GM12878 (cell line): ENCODE data around the gene RAP1A. TPM values are rescaled to one million over a fixed set of nuclear protein-coding genes. Genes with fewer than 3 reads are reported as not detected.
A peak's percentile ranks its signal among the peaks of the same experiment; 100 is the strongest.

ENCODE experiments used
- ASH2L ChIP-seq: fragments of 300-600, 200-600 bp; sonication (generic); IDR thresholded peaks from 2 replicates; pipeline ENCODE4 v1.6.1; 2017; ENCODE audit warnings: low read depth, mild to moderate bottlenecking, borderline replicate concordance
- BACH1 ChIP-seq: fragments of 450-650 bp; IDR thresholded peaks from 2 replicates; pipeline ENCODE4 v1.6.1; 2017; ENCODE audit warnings: mild to moderate bottlenecking, borderline replicate concordance
- CREB1 ChIP-seq: IDR thresholded peaks from 2 replicates; pipeline ENCODE4 v1.6.1; 2012; ENCODE audit warnings: low read depth, mild to moderate bottlenecking, inconsistent platforms
- HDAC2 ChIP-seq: fragments of 200-600 bp; sonication (generic); IDR thresholded peaks from 2 replicates; pipeline ENCODE4 v1.6.1; 2017
- IRF4 ChIP-seq: IDR thresholded peaks from 2 replicates; pipeline ENCODE4 v1.6.1; 2011; ENCODE audit warnings: low read depth, low read length
- KAT2A ChIP-seq: conservative IDR thresholded peaks from 2 replicates; pipeline ENCODE4 v1.6.1; 2011; ENCODE audit warnings: low read depth, low read length; ENCODE audit not compliant: control insufficient read depth
- KDM1A ChIP-seq: fragments of 200-600 bp; sonication (generic); IDR thresholded peaks from 2 replicates; pipeline ENCODE4 v1.6.1; 2016; ENCODE audit warnings: borderline replicate concordance
- MEF2A ChIP-seq: IDR thresholded peaks from 2 replicates; pipeline ENCODE4 v1.6.1; 2011; ENCODE audit warnings: low read depth, mild to moderate bottlenecking, low read length, moderate library complexity; ENCODE audit not compliant: insufficient read depth
- MTA3 ChIP-seq: IDR thresholded peaks from 2 replicates; pipeline ENCODE4 v1.6.1; 2012; ENCODE audit warnings: low read length, inconsistent platforms, borderline replicate concordance
- NFIC ChIP-seq: IDR thresholded peaks from 2 replicates; pipeline ENCODE4 v1.6.1; 2012; ENCODE audit warnings: low read depth, mild to moderate bottlenecking, inconsistent platforms, low read length, moderate library complexity
- NR2F1 ChIP-seq: fragments of 450-650 bp; conservative IDR thresholded peaks from 2 replicates; pipeline ENCODE4 v1.6.1; 2017; ENCODE audit warnings: mild to moderate bottlenecking
- PAX8 ChIP-seq: fragments of 450-650 bp; IDR thresholded peaks from 2 replicates; pipeline ENCODE4 v1.6.1; 2017; ENCODE audit warnings: mild to moderate bottlenecking, moderate library complexity
- SREBF1 ChIP-seq: IDR thresholded peaks from 2 replicates; pipeline ENCODE4 v1.6.1; 2012; ENCODE audit warnings: mild to moderate bottlenecking, low read length
- STAT3 ChIP-seq: IDR thresholded peaks from 2 replicates; pipeline ENCODE4 v1.6.1; 2011; ENCODE audit warnings: low read depth, low read length, improper control_type of control experiment
- YBX1 ChIP-seq: fragments of 450-650 bp; IDR thresholded peaks from 2 replicates; pipeline ENCODE4 v1.6.1; 2016; ENCODE audit warnings: antibody characterized with exemption
- YY1 ChIP-seq: IDR thresholded peaks from 2 replicates; pipeline ENCODE4 v1.6.1; 2011; ENCODE audit warnings: low read depth, mild to moderate bottlenecking, low read length
- polyA plus RNA-seq, 11 experiments: library from polyadenylated mRNA; depleted of rRNA in 4 of 11; unstranded in 6 of 11; stranded (reverse) in 5 of 11; fragments of >200 nt; fragmentation: Nextera tagmentation in 4 of 11; fragmentation: Illumina TruSeq in 1 of 11; extraction: Ambion mirVana in 4 of 11; extraction: Trizol in 1 of 11; gene quantifications; 1 replicate in 1 of 11; 2 replicates in 10 of 11; pipeline versions ENCODE4 v1.2.1 to v1.2.3, GENCODE V29; 2011 to 2016; ENCODE audit warnings: inconsistent platforms in 2 of 11, missing spikeins in 2 of 11, low read depth in 1 of 11
- total RNA-seq, 4 experiments: library from RNA; depleted of rRNA in 3 of 4; stranded (reverse); fragments of >200 nt in 3 of 4; fragmentation: Illumina TruSeq in 1 of 4; extraction: Trizol in 1 of 4; gene quantifications; 2 replicates each; pipeline versions ENCODE4 v1.2.1 to v1.2.3, GENCODE V29; 2013 to 2021
- TF ChIP-seq, protein P1 (sequence below): IDR thresholded peaks from 2 replicates; pipeline ENCODE4 v1.6.1; 2012; ENCODE audit warnings: low read depth, low read length, improper control_type of control experiment
- TF ChIP-seq, protein P2 (sequence below): IDR thresholded peaks from 2 replicates; pipeline ENCODE4 v1.6.1; 2012; ENCODE audit warnings: low read depth, low read length, improper control_type of control experiment
- TF ChIP-seq, protein P3 (sequence below): fragments of 450-650 bp; formaldehyde crosslinking; IDR thresholded peaks from 2 replicates; pipeline ENCODE4 v1.4.0; 2020; ENCODE audit warnings: mild to moderate bottlenecking, moderate library complexity
- TF ChIP-seq, protein P4 (sequence below): fragments of 450-650 bp; IDR thresholded peaks from 2 replicates; pipeline ENCODE4 v1.6.1; 2014; ENCODE audit warnings: mild to moderate bottlenecking
- TF ChIP-seq, protein P5 (sequence below): fragments of 150-350 bp; IDR thresholded peaks from 2 replicates; pipeline ENCODE4 v1.6.1; 2014; ENCODE audit warnings: mild to moderate bottlenecking, low read depth, low read length
- TF ChIP-seq, protein P6 (sequence below): IDR thresholded peaks from 2 replicates; pipeline ENCODE4 v1.6.1; 2011; ENCODE audit warnings: low read depth, low read length, improper control_type of control experiment, borderline replicate concordance

The RAP1A gene
- total and polyA plus RNA-seq, 10 of the 15 experiments (the other 5 are each of a cell fraction or from before 2014, with no cell fraction given), result 38.4 to 213 (median 86.0) TPM

DNA sequence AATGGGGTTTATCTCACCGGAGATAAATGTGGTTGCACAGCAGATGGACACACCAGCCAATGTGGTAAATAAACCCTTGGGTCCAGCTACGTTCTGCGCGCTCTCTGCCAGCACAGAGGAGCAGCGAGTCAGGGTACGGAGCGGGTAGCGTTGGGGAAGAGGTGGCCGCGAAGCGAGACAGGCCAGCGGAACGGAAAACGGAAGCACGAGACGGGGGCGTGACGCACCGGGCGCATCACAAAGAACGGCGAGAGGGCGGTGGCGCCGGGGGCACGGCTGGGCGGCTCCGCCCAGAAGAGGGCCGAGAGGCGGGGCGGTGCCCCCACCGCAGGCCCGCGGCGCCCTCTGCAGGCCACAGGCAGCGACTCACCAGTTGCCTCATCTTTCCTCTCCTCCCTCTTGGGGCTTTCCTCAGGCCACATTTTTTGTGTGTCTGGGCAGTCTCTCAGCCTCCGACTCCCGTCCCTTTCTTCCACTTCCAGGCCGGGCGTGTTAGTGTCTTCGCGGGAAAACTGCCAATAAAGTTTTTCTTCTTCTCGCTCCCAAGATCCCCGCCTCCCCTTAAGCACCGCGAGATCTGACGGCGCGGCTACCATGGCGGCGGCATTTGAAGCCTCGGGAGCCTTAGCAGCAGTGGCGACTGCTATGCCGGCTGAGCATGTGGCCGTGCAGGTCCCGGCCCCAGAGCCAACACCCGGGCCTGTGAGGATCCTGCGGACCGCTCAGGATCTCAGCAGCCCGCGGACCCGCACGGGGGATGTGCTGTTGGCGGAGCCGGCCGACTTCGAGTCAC is 135.9 kb downstream of the RAP1A start, which contains the start of gene DDX20 (continued):
- TF ChIP-seq, protein P1, sequence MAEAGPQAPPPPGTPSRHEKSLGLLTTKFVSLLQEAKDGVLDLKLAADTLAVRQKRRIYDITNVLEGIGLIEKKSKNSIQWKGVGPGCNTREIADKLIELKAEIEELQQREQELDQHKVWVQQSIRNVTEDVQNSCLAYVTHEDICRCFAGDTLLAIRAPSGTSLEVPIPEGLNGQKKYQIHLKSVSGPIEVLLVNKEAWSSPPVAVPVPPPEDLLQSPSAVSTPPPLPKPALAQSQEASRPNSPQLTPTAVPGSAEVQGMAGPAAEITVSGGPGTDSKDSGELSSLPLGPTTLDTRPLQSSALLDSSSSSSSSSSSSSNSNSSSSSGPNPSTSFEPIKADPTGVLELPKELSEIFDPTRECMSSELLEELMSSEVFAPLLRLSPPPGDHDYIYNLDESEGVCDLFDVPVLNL, result peak; percentile 90
- TF ChIP-seq SREBF1 (peak; percentile 26; the same call in 1 of the 2 replicates), IRF4 (peak; percentile 49; the same call in 1 of the 2 replicates), KAT2A (no peak), MTA3 (no peak), BACH1 (peak; percentile 2; the same call in 1 of the 2 replicates), MEF2A (no peak; the same call in 1 of the 2 replicates), KDM1A (no peak), STAT3 (0 out of 2 replicates have a peak, but pooled peaks have one; percentile 65), HDAC2 (0 out of 2 replicates have a peak, but pooled peaks have one; percentile 46), CREB1 (peak; percentile 96), YY1 (peak; percentile 95), PAX8 (no peak), ASH2L (no peak), NR2F1 (peak; percentile 71), YBX1 (no peak), NFIC (peak; percentile 44; the same call in 1 of the 2 replicates)
- TF ChIP-seq, protein P2, sequence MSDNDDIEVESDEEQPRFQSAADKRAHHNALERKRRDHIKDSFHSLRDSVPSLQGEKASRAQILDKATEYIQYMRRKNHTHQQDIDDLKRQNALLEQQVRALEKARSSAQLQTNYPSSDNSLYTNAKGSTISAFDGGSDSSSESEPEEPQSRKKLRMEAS, result peak; percentile 71
- TF ChIP-seq, protein P3, sequence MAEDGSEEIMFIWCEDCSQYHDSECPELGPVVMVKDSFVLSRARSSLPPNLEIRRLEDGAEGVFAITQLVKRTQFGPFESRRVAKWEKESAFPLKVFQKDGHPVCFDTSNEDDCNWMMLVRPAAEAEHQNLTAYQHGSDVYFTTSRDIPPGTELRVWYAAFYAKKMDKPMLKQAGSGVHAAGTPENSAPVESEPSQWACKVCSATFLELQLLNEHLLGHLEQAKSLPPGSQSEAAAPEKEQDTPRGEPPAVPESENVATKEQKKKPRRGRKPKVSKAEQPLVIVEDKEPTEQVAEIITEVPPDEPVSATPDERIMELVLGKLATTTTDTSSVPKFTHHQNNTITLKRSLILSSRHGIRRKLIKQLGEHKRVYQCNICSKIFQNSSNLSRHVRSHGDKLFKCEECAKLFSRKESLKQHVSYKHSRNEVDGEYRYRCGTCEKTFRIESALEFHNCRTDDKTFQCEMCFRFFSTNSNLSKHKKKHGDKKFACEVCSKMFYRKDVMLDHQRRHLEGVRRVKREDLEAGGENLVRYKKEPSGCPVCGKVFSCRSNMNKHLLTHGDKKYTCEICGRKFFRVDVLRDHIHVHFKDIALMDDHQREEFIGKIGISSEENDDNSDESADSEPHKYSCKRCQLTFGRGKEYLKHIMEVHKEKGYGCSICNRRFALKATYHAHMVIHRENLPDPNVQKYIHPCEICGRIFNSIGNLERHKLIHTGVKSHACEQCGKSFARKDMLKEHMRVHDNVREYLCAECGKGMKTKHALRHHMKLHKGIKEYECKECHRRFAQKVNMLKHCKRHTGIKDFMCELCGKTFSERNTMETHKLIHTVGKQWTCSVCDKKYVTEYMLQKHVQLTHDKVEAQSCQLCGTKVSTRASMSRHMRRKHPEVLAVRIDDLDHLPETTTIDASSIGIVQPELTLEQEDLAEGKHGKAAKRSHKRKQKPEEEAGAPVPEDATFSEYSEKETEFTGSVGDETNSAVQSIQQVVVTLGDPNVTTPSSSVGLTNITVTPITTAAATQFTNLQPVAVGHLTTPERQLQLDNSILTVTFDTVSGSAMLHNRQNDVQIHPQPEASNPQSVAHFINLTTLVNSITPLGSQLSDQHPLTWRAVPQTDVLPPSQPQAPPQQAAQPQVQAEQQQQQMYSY (CRISPR knock-in tag), result no peak
- TF ChIP-seq, protein P4, sequence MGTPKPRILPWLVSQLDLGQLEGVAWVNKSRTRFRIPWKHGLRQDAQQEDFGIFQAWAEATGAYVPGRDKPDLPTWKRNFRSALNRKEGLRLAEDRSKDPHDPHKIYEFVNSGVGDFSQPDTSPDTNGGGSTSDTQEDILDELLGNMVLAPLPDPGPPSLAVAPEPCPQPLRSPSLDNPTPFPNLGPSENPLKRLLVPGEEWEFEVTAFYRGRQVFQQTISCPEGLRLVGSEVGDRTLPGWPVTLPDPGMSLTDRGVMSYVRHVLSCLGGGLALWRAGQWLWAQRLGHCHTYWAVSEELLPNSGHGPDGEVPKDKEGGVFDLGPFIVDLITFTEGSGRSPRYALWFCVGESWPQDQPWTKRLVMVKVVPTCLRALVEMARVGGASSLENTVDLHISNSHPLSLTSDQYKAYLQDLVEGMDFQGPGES, result 0 out of 2 replicates have a peak, but pooled peaks have one; percentile 32
- TF ChIP-seq, protein P5, sequence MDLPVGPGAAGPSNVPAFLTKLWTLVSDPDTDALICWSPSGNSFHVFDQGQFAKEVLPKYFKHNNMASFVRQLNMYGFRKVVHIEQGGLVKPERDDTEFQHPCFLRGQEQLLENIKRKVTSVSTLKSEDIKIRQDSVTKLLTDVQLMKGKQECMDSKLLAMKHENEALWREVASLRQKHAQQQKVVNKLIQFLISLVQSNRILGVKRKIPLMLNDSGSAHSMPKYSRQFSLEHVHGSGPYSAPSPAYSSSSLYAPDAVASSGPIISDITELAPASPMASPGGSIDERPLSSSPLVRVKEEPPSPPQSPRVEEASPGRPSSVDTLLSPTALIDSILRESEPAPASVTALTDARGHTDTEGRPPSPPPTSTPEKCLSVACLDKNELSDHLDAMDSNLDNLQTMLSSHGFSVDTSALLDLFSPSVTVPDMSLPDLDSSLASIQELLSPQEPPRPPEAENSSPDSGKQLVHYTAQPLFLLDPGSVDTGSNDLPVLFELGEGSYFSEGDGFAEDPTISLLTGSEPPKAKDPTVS, result peak; percentile 60; the same call in 1 of the 2 replicates
- TF ChIP-seq, protein P6, sequence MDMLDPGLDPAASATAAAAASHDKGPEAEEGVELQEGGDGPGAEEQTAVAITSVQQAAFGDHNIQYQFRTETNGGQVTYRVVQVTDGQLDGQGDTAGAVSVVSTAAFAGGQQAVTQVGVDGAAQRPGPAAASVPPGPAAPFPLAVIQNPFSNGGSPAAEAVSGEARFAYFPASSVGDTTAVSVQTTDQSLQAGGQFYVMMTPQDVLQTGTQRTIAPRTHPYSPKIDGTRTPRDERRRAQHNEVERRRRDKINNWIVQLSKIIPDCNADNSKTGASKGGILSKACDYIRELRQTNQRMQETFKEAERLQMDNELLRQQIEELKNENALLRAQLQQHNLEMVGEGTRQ, result peak; percentile 3; the same call in 1 of the 2 replicates
